ENCODE data around the gene NDUFAF3.

- TF ChIP-seq CTCF (IDR thresholded peaks at IDR 0.05; ENCODE audit: insufficient read depth, low read length, poor library complexity, severe bottlenecking), result no peak
- TF ChIP-seq EZH2phosphoT487 (conservative IDR thresholded peaks at IDR 0.05; ENCODE audit: low read length), result no peak
Measured at GRCh38 chr3:49054344-49054862, 32.5 kb downstream of the NDUFAF3 start.

Measured in SU-DHL-6 (cell line).